GM18502 (cell line): ENCODE measurements around the gene TEAD4.

Source experiments
- ATAC-seq: cut with Tn5 transposase; IDR thresholded peaks from one replicate; pipeline ENCODE4 v1.9.1; 2021; ENCODE audit warnings: mild to moderate bottlenecking; ENCODE audit not compliant: unreplicated experiment, poor library complexity

TEAD4 gene

GRCh38 chr12:3028108-3028507 is 68.9 kb downstream of the TEAD4 start:
- no peak for ATAC-seq

- ATAC-seq: no peak
Measured at GRCh38 chr12:3030821-3031429, 71.7 kb downstream of the TEAD4 start.

- no peak for ATAC-seq
Measured at GRCh38 chr12:3032161-3032560, 73.0 kb downstream of the TEAD4 start.

GRCh38 chr12:3032770-3033538 is 73.8 kb downstream of the TEAD4 start:
- no peak for ATAC-seq

GRCh38 chr12:3033539-3033867 is 74.3 kb downstream of the TEAD4 start:
- ATAC-seq: no peak

- ATAC-seq: no peak
Measured at GRCh38 chr12:3034067-3034750, 75.0 kb downstream of the TEAD4 start.

- no peak for ATAC-seq
Measured at GRCh38 chr12:3035171-3035570, 76.0 kb downstream of the TEAD4 start.

- ATAC-seq: no peak
Measured at GRCh38 chr12:3035815-3036702, 76.9 kb downstream of the TEAD4 start.

GRCh38 chr12:3036901-3037600 is 77.9 kb downstream of the TEAD4 start:
- no peak for ATAC-seq

- no peak for ATAC-seq
Measured at GRCh38 chr12:3038166-3038565, 79.0 kb downstream of the TEAD4 start.

- no peak for ATAC-seq
Measured at GRCh38 chr12:3038926-3039510, 79.8 kb downstream of the TEAD4 start.

- no peak for ATAC-seq
Measured at GRCh38 chr12:3040026-3040656, 80.9 kb downstream of the TEAD4 start.

- ATAC-seq: no peak
Measured at GRCh38 chr12:3040663-3041544, 81.7 kb downstream of the TEAD4 start.

- peak; percentile 78 for ATAC-seq
Measured at GRCh38 chr12:3041558-3042164, 82.5 kb downstream of the TEAD4 start.

GRCh38 chr12:3042394-3042793 is 83.2 kb downstream of the TEAD4 start:
- no peak for ATAC-seq

GRCh38 chr12:3042826-3043225 is 83.6 kb downstream of the TEAD4 start:
- no peak for ATAC-seq

- no peak for ATAC-seq
Measured at GRCh38 chr12:3043406-3043805, 84.2 kb downstream of the TEAD4 start.

- no peak for ATAC-seq
Measured at GRCh38 chr12:3044141-3044630, 85.0 kb downstream of the TEAD4 start.
